Immature natural killer cell (primary cell): Measurements from ENCODE around the gene IGFALS. TPM values are rescaled to one million over a fixed set of nuclear protein-coding genes. Genes with fewer than 3 reads are reported as not detected.

Experiments used
- DNase-seq, 3 donors: peaks; one replicate each; pipeline ENCODE4 v3.0.0; 2022; ENCODE audit warnings: mixed read lengths in 1 of 3
- H3K27ac Mint-ChIP-seq, 6 donors: one replicate each; pipeline ENCODE4 v1.8.0; 2020; ENCODE audit warnings: mixed read lengths in 6 of 6, mild to moderate bottlenecking in 5 of 6, inconsistent platforms in 4 of 6, moderate library complexity in 3 of 6
- H3K27me3 Mint-ChIP-seq, 3 donors: one replicate each; pipeline ENCODE4 v1.8.0; 2020 to 2021; ENCODE audit warnings: low read depth in 3 of 3, mild to moderate bottlenecking in 3 of 3, mixed read lengths in 3 of 3, moderate library complexity in 3 of 3, inconsistent platforms in 1 of 3
- H3K36me3 Mint-ChIP-seq, 3 donors: one replicate each; pipeline ENCODE4 v1.8.0; 2020; ENCODE audit warnings: mixed read lengths in 3 of 3, inconsistent platforms in 2 of 3, mild to moderate bottlenecking in 2 of 3
- H3K4me1 Mint-ChIP-seq, 2 donors: one replicate each; pipeline ENCODE4 v1.8.0; 2020; ENCODE audit warnings: inconsistent platforms in 2 of 2, mild to moderate bottlenecking in 2 of 2, mixed read lengths in 2 of 2, moderate library complexity in 1 of 2
- H3K4me3 Mint-ChIP-seq, 5 donors: one replicate each; pipeline ENCODE4 v1.8.0; 2020; ENCODE audit warnings: mild to moderate bottlenecking in 5 of 5, mixed read lengths in 5 of 5, inconsistent platforms in 3 of 5, moderate library complexity in 3 of 5
- H3K9me3 Mint-ChIP-seq, 6 donors: one replicate each; pipeline ENCODE4 v1.8.0; 2020; ENCODE audit warnings: mild to moderate bottlenecking in 6 of 6, mixed read lengths in 6 of 6, inconsistent platforms in 4 of 6, moderate library complexity in 3 of 6
- polyA plus RNA-seq, 3 donors: library from polyadenylated mRNA; unstranded; fragments of 300-500 nt; fragmentation: Illumina TruSeq; gene quantifications; one replicate each; pipeline ENCODE4 v1.2.3, GENCODE V29; 2021

The IGFALS gene
- polyA plus RNA-seq, 3 donors from 2014 or later, result not detected

- no peak overlapping the region for H3K4me3 Mint-ChIP-seq
- H3K4me1 Mint-ChIP-seq, result peaks cover 6 to 9% of the 10 kb centered on the region in 2 donors
- DNase-seq, result no peak
- H3K27me3 Mint-ChIP-seq, result peaks cover 0 to 2% (median 0%) of the 10 kb centered on the region in 3 donors
- no peaks in the 10 kb centered on the region for H3K9me3 Mint-ChIP-seq
- peaks cover 0 to 16% (median 0%) of the 10 kb centered on the region in 3 donors for H3K36me3 Mint-ChIP-seq
- no peak overlapping the region for H3K27ac Mint-ChIP-seq
Measured at GRCh38 chr16:1757714-1758461, 35.6 kb downstream of the IGFALS start.

GRCh38 chr16:1754204-1754603, 39.3 kb downstream of the IGFALS start:
- no peak overlapping the region for H3K27ac Mint-ChIP-seq
- peaks cover 6 to 9% of the 10 kb centered on the region in 2 donors for H3K4me1 Mint-ChIP-seq
- DNase-seq, result no peak
- no peaks in the 10 kb centered on the region for H3K9me3 Mint-ChIP-seq
- H3K36me3 Mint-ChIP-seq, result peaks cover 0 to 12% (median 0%) of the 10 kb centered on the region in 3 donors
- H3K4me3 Mint-ChIP-seq, result no peak overlapping the region
- peaks cover 0 to 2% (median 2%) of the 10 kb centered on the region in 3 donors for H3K27me3 Mint-ChIP-seq

- peaks cover 6 to 8% of the 10 kb centered on the region in 2 donors for H3K4me1 Mint-ChIP-seq
- no peaks in the 10 kb centered on the region for H3K9me3 Mint-ChIP-seq
- no peak for DNase-seq
- H3K27ac Mint-ChIP-seq, result no peak overlapping the region
- H3K27me3 Mint-ChIP-seq, result peaks cover 0 to 2% (median 2%) of the 10 kb centered on the region in 3 donors
- peaks cover 0 to 19% (median 0%) of the 10 kb centered on the region in 3 donors for H3K36me3 Mint-ChIP-seq
- H3K4me3 Mint-ChIP-seq, result no peak overlapping the region
Measured at GRCh38 chr16:1752853-1753252, 40.7 kb downstream of the IGFALS start.

- DNase-seq, result no peak
- no peak overlapping the region for H3K27ac Mint-ChIP-seq
- peaks cover 0 to 2% (median 2%) of the 10 kb centered on the region in 3 donors for H3K27me3 Mint-ChIP-seq
- H3K4me1 Mint-ChIP-seq, result peaks cover 3 to 5% of the 10 kb centered on the region in 2 donors
- H3K4me3 Mint-ChIP-seq, result no peak overlapping the region
- peaks cover 0 to 19% (median 0%) of the 10 kb centered on the region in 3 donors for H3K36me3 Mint-ChIP-seq
- no peaks in the 10 kb centered on the region for H3K9me3 Mint-ChIP-seq
Measured at GRCh38 chr16:1751946-1752345, 41.6 kb downstream of the IGFALS start.

GRCh38 chr16:1749152-1750117, 44.1 kb downstream of the IGFALS start:
- Mint-ChIP-seq H3K4me3 (no peak overlapping the region), H3K4me1 (no peaks in the 10 kb centered on the region), H3K9me3 (no peaks in the 10 kb centered on the region), H3K36me3 (peaks cover 4 to 18% (median 7%) of the 10 kb centered on the region in 3 donors), H3K27me3 (peaks cover 0 to 2% (median 2%) of the 10 kb centered on the region in 3 donors), H3K27ac (no peak overlapping the region)
- DNase-seq, result no peak

- Mint-ChIP-seq H3K27ac (no peak overlapping the region), H3K4me1 (no peaks in the 10 kb centered on the region), H3K9me3 (no peaks in the 10 kb centered on the region), H3K36me3 (peaks cover 4 to 18% (median 7%) of the 10 kb centered on the region in 3 donors), H3K4me3 (no peak overlapping the region), H3K27me3 (peaks cover 2% of the 10 kb centered on the region in 3 donors)
- DNase-seq, result no peak
Measured at GRCh38 chr16:1747934-1748333, 45.6 kb downstream of the IGFALS start.

- Mint-ChIP-seq H3K9me3 (no peaks in the 10 kb centered on the region), H3K27me3 (peaks cover 0 to 2% (median 0%) of the 10 kb centered on the region in 3 donors), H3K4me3 (no peak overlapping the region), H3K4me1 (no peaks in the 10 kb centered on the region), H3K36me3 (peaks cover 4 to 15% (median 7%) of the 10 kb centered on the region in 3 donors), H3K27ac (no peak overlapping the region)
- DNase-seq, result no peak
Measured at GRCh38 chr16:1746693-1747195, 46.8 kb downstream of the IGFALS start.

GRCh38 chr16:1745900-1746692, 47.4 kb downstream of the IGFALS start:
- Mint-ChIP-seq H3K36me3 (peaks cover 4 to 15% (median 7%) of the 10 kb centered on the region in 3 donors), H3K4me1 (no peaks in the 10 kb centered on the region)
- DNase-seq, result no peak

GRCh38 chr16:1745181-1745899, 48.2 kb downstream of the IGFALS start:
- peaks cover 0 to 4% (median 2%) of the 10 kb centered on the region in 3 donors for H3K27me3 Mint-ChIP-seq
- no peak for DNase-seq
- no peaks in the 10 kb centered on the region for H3K4me1 Mint-ChIP-seq

More at GRCh38 chr16:1745900-1746692, 47.4 kb downstream of the IGFALS start:
- Mint-ChIP-seq H3K27ac (no peak overlapping the region), H3K27me3 (peaks cover 0 to 2% (median 0%) of the 10 kb centered on the region in 3 donors), H3K9me3 (no peaks in the 10 kb centered on the region), H3K4me3 (no peak overlapping the region)

GRCh38 chr16:1744338-1744840, 49.1 kb downstream of the IGFALS start:
- H3K27me3 Mint-ChIP-seq, result peaks cover 0 to 4% (median 2%) of the 10 kb centered on the region in 3 donors
- H3K4me1 Mint-ChIP-seq, result no peaks in the 10 kb centered on the region
- peaks cover 4 to 15% (median 7%) of the 10 kb centered on the region in 3 donors for H3K36me3 Mint-ChIP-seq
- no peak overlapping the region for H3K4me3 Mint-ChIP-seq
- H3K9me3 Mint-ChIP-seq, result no peaks in the 10 kb centered on the region
- no peak for DNase-seq
- H3K27ac Mint-ChIP-seq, result no peak overlapping the region

More at GRCh38 chr16:1745181-1745899, 48.2 kb downstream of the IGFALS start:
- H3K27ac Mint-ChIP-seq, result peak overlapping the region in 2 of 6 donors; percentile 26 to 74
- H3K36me3 Mint-ChIP-seq, result peaks cover 4 to 15% (median 7%) of the 10 kb centered on the region in 3 donors
- H3K9me3 Mint-ChIP-seq, result no peaks in the 10 kb centered on the region
- H3K4me3 Mint-ChIP-seq, result no peak overlapping the region

- no peaks in the 10 kb centered on the region for H3K4me1 Mint-ChIP-seq
- no peak overlapping the region for H3K27ac Mint-ChIP-seq
Measured at GRCh38 chr16:1743376-1744337, 49.8 kb downstream of the IGFALS start.

More at GRCh38 chr16:1743376-1744337, 49.8 kb downstream of the IGFALS start:
- peaks cover 0 to 4% (median 2%) of the 10 kb centered on the region in 3 donors for H3K27me3 Mint-ChIP-seq
- H3K4me3 Mint-ChIP-seq, result no peak overlapping the region
- H3K36me3 Mint-ChIP-seq, result peaks cover 4 to 9% (median 7%) of the 10 kb centered on the region in 3 donors
- no peaks in the 10 kb centered on the region for H3K9me3 Mint-ChIP-seq
- DNase-seq, result no peak
